ENCODE results near the gene RAMP3. TPM values are rescaled to one million over a fixed set of nuclear protein-coding genes. Genes with fewer than 3 reads are reported as not detected.

RAMP3 gene
- total RNA-seq, 1 donor from 2014 or later = 5.8 TPM

DNA sequence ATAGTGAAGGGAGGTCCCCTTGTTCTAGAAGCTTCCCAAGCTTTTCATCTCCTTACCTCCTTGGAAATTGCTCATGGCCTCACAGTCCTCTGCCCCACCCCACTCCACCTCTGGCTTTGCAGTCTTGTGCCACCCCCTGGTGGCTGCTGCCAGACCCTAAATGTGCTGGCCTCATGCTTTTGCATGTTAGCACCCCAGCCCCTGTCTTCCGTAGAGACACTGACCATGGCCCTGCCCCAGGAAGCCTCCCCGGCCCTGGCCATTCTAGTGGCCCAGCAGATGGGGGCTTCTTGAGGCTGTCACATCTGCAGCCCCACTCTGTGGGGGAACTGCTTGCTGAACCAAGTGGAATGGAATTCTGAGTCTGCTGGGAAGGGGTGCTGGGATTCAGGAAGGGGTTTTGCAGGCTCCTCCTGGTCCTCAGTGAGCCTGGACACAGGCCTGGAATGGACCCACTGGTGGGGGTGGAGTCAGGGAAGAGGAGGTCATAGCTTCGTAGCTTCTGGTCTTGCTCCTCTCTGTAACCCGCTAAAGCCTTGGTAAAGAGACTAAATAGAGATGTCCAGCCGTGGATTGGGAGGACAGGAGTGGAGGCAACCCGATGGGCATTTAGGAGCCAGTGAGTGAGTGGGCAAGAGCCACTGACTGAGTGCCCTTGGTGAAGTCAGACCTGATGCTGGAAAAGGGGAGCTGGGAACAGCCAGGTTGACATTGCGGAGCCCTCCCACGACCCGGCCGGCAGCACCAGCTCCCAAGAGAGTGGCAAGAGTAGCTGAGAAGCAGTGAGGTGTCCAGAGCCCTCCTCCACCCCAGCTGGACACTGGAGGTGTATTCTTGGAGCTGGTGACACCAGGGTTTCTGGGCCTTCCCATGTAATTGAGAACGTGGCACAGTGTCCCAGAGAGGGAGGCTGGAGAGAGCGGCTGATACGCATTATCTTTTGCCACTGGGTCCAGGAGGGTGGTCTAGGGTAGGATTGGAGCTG, 20.9 kb downstream of the RAMP3 start:
- ATAC-seq (no peak), DNase-seq (ENCODE audit: low spot score) (no peak)

DNA sequence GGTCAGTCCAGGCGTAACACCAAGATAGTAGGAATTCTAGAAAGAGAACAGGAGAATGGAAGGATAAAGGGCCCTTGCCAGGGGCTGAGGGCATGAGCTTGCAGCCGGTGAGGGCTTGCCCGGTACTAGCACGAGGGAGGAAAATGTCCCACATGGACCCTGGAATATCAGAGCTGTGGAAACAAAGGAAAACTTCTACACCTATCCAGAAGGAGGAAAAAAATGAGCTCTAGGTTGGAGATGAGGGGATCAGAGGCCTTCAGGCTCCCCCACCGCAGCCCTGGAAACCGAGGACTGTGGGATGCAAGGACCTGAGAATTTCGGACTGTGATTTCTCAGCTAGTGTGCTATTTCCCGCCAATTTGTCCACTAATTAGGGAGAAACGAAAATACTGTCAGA, 22.1 kb downstream of the RAMP3 start:
- no peak for ATAC-seq
- DNase-seq (ENCODE audit: low spot score) = no peak

DNA sequence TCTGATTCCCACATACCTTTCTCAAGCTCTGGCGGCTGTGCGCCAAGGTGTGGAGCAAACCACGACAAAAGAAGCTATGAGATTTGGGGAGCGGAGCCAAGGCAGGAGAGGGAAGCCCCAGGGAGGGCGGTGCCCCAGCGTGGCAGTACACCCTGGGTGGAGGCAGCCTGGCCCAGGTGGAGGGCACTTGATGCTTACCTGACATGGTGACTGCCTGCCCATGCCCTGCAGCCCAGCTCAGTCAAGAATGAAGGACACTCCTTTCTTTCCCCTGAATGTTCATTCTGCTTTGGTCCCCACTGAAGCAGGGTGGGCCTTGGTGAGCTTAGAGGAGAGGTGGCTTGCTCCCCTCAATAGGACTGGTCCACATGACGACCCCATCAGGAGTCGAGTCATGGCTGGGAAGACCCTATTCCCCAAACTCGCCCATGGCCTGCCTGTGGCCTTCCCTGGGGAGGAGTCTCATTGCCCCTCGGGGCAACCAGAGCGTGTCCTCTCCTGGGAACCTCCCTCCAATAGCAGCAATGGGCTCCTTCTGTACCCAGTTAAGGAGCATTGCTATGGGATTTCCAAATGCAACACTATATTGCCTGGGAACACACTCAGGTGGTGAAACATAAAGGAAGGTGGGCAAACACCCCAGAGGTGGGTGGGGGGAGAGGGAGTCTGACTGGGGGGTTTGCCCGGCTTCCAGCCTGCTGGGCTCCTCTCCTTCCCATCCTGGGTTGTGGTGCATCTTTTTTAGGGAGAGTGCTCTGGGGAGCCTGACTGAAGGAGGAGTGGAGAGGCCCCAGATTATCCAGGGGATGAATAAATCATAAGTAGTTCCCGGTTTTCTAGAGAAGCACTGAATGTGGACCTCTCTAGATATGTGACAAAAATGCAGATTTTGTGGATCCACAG, 22.7 kb downstream of the RAMP3 start:
- peak; percentile 39 for DNase-seq (ENCODE audit: low spot score)

DNA sequence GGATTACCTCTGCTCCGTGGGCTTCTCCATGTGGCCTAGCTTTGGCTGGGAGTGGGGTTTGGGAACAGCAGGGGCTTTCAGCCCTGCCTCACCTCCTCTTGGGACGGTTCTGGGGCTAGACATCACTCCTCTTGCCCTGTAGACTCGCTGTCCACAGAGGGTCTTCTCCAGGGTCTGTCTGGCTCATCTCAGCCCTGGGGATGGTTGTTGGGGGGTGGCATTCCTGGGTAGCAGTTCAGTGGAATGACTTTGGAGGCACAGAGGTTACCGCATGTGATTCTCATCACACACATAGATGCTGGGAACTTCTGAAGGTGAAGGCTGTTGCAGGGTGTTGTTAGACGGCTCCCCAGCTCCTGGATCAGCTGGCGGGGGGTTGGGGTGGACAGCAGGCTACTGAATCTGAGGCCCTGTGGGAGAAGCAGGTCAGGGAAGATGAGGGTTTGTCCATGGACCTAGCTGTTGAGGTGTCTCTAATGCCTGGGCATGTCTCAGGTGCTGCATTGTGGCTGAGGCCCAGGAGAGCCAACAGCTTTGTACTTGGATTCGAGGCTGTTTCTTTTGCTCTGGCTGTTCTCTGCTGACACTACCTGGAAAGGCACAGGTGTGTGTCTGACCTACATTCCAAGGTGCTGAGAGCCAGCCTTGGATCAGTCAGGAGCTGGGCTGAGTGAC, 23.8 kb downstream of the RAMP3 start:
- DNase-seq (ENCODE audit: low spot score) (peak; percentile 26), ATAC-seq (no peak)

More for the DNA sequence above, 22.7 kb downstream of the RAMP3 start:
- no peak for ATAC-seq

DNA sequence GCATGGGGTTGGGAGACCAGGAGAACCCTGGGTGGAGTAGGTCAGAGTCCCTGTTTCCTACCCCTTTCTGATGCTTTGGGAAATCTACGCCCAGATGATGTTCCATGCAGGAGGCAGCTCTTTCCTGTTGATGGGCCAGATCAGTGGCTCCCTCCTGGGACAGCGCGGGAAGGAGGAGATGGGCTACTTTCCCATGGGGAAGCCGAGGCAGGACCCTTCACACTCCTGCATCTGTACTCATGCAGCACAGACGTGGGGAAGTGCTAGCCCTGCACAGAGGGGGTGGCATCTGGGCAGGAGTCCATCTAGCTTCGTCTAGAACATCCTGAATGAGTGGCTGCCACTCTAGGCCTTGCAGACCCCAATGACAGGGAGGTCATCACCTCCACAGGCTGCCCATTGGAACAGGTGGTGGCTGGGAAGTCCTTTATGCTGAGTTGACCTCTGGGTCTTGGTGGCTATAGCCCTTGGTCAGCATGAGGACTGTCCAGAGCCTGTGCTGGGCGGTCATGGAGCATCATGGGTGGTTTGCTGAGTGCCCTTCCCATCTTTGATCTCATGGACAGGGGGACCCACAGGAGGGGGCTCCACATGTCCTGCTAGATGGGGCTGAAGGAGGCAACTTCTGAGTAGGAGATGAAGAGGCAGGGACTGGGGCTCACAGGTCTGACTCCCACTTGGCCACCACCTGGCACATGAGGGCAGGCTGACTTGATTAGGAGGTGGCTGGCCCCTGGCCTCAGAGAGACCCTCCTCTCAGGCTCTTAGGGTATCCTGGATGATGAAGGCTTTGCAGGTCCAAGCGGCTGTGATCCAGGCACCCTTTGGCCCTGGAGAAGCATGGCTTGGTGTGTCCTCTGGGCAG, 24.6 kb downstream of the RAMP3 start:
- ATAC-seq (no peak), DNase-seq (ENCODE audit: low spot score) (peak; percentile 36)

- peak; percentile 37 for DNase-seq (ENCODE audit: low spot score)
These were observed 25.5 kb downstream of the RAMP3 start for GRCh38 chr7:45182856-45183710.

GRCh38 chr7:45183711-45184210, 26.2 kb downstream of the RAMP3 start:
- ATAC-seq = no peak

More at GRCh38 chr7:45182856-45183710, 25.5 kb downstream of the RAMP3 start:
- no peak for ATAC-seq

GRCh38 chr7:45184326-45185027, 26.9 kb downstream of the RAMP3 start:
- ATAC-seq (no peak), DNase-seq (ENCODE audit: low spot score) (peak; percentile 30)

More at GRCh38 chr7:45183711-45184210, 26.2 kb downstream of the RAMP3 start:
- DNase-seq (ENCODE audit: low spot score) = peak; percentile 36

GRCh38 chr7:45185028-45185863, 27.7 kb downstream of the RAMP3 start:
- ATAC-seq (no peak), DNase-seq (ENCODE audit: low spot score) (peak; percentile 34)

GRCh38 chr7:45185864-45186250, 28.3 kb downstream of the RAMP3 start:
- ATAC-seq (no peak), DNase-seq (ENCODE audit: low spot score) (no peak)

DNA sequence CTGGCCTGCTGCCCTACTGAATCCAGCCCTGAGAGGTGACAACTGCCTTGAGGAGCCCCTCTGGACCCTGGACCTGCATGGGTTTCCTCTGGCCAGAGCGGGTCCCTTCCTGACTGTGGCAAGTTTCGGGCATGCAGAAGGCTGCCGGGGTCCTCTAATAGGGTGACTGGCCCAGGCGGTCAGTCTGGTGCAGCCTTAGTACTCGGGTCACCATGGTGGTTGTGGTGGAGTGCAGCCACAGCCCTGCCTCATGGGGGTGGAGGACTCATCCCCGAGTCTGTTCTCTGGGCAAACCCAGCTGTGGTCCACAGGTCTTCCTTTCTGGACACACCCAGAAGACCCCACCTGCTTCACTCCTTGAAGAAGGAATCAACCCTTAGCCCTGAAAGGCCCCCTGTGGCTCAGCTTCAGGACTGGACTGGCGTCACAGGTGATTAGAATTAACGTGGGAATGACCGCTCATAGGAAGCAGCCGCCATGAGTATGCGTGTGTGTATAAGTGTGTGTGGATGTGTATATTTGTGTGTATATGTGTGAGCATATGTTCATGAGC, 28.7 kb downstream of the RAMP3 start:
- ATAC-seq (no peak), DNase-seq (ENCODE audit: low spot score) (peak; percentile 31)

- no peak for ATAC-seq
These were observed 29.7 kb downstream of the RAMP3 start for GRCh38 chr7:45187089-45187945.

DNA sequence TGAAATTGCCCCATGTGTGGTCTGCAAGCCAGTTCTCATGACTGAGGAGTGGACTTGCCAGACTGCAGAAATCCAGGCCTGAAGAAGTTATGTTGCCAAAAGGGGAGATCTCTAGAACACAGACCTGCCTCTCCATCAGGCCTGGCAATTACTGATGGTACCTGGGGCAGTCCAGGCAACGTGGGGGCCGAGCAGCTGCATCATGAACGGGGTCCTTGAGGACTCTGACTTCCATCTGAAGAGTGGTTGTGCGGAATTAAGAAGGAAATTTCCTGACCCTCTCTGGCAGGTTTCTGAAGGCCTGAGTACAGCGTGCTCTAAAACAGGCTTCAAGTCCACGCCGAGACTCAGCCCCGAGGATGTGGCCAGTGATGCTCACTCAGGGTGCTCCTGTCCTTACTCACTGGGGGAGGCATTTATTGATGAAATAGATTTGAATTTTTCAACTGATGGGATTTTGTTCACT, 30.4 kb downstream of the RAMP3 start:
- DNase-seq (ENCODE audit: low spot score) (peak; percentile 11), ATAC-seq (no peak)

More at GRCh38 chr7:45187089-45187945, 29.7 kb downstream of the RAMP3 start:
- DNase-seq (ENCODE audit: low spot score) = peak; percentile 18

GRCh38 chr7:45188736-45189135, 31.1 kb downstream of the RAMP3 start:
- ATAC-seq = no peak
- DNase-seq (ENCODE audit: low spot score) = peak; percentile 41

- peak; percentile 42 for DNase-seq (ENCODE audit: low spot score)
- ATAC-seq = peak; percentile 33
These were observed 31.8 kb downstream of the RAMP3 start for GRCh38 chr7:45189151-45189970.

All from left lobe of liver (tissue), 2 donors.